H1 (cell line): ENCODE results near the gene WWP2. TPM values are rescaled to one million over a fixed set of nuclear protein-coding genes. Genes with fewer than 3 reads are reported as not detected.
"Not testable (repeated sequence)": the region's sequence is repeated elsewhere in the genome, so short reads cannot be mapped to it uniquely, and the experiment has no call there.

Experiments used
- CTCF ChIA-PET: fragments of 300-600 bp; sonication (Branson Sonifier 250); formaldehyde crosslinking; loops from one replicate; lab custom pipeline; 2021; ENCODE audit not compliant: partially characterized antibody; lab: Charles Lee
- POLR2A ChIA-PET: fragments of 300-600 bp; sonication (Branson Sonifier 250); formaldehyde crosslinking; loops from one replicate; lab custom pipeline; 2021; ENCODE audit warnings: inconsistent platforms; ENCODE audit not compliant: partially characterized antibody; lab: Charles Lee
- DNase-seq, 2 experiments: peaks; one replicate each; pipeline versions ENCODE4 v3.0.0 to v3.0.0-alpha.2; 2010 to 2022; ENCODE audit warnings: low spot score in 2 of 2, low read depth in 1 of 2, mixed read lengths in 1 of 2
- FAIRE-seq: peaks from 2 replicates; lab custom pipeline; 2011; peaks lifted over from hg19 to GRCh38; lab: Jason Lieb, UNC
- H2AFZ ChIP-seq: 2 replicates; pipeline ENCODE4 v1.8.1; 2012; ENCODE audit warnings: low read length, inconsistent platforms
- H2AK5ac ChIP-seq: 2 replicates; pipeline ENCODE4 v1.6.1; 2013; ENCODE audit warnings: low read depth, low read length
- H2BK120ac ChIP-seq: replicated peaks from 2 replicates; pipeline ENCODE3; 2013; ENCODE audit warnings: low read depth, low read length, inconsistent platforms
- H2BK12ac ChIP-seq: 2 replicates; pipeline ENCODE4 v1.6.1; 2013; ENCODE audit warnings: low read depth, low read length
- H2BK15ac ChIP-seq: 2 replicates; pipeline ENCODE4 v1.6.1; 2013; ENCODE audit warnings: low read length
- H2BK20ac ChIP-seq: 2 replicates; pipeline ENCODE4 v1.6.1; 2013; ENCODE audit warnings: low read length
- H2BK5ac ChIP-seq: 2 replicates; pipeline ENCODE4 v1.6.1; 2013; ENCODE audit warnings: low read depth, low read length
- H3K14ac ChIP-seq: 2 replicates; pipeline ENCODE4 v1.6.1; 2013; ENCODE audit warnings: inconsistent platforms; ENCODE audit not compliant: insufficient read length
- H3K18ac ChIP-seq: 2 replicates; pipeline ENCODE4 v1.6.1; 2013; ENCODE audit warnings: low read length; ENCODE audit errors: extremely low read depth
- H3K23ac ChIP-seq: 2 replicates; pipeline ENCODE4 v1.6.1; 2013; ENCODE audit warnings: inconsistent platforms; ENCODE audit not compliant: insufficient read length
- H3K23me2 ChIP-seq: 2 replicates; pipeline ENCODE4 v1.6.1; 2013; ENCODE audit warnings: low read depth, low read length
- H3K27ac ChIP-seq: 2 replicates; pipeline ENCODE4 v1.6.1; 2011; ENCODE audit warnings: low read depth, low read length, inconsistent platforms
- H3K27me3 ChIP-seq, 4 experiments: replicated peaks in 1 of 4; 1 replicate in 1 of 4; 2 replicates in 3 of 4; pipeline versions ENCODE4 v1.6.1 to v1.8.1; 2011 to 2013; ENCODE audit warnings: low read length in 3 of 4, mild to moderate bottlenecking in 3 of 4, inconsistent platforms in 2 of 4, mixed read lengths in 2 of 4, moderate library complexity in 1 of 4; ENCODE audit not compliant: control insufficient read depth in 3 of 4, insufficient read depth in 3 of 4; ENCODE audit errors: extremely low read depth in 1 of 4
- H3K36me3 ChIP-seq, 4 experiments: 2 replicates each; pipeline versions ENCODE4 v1.6.1 to v1.8.1; 2011 to 2013; ENCODE audit warnings: mild to moderate bottlenecking in 4 of 4, low read length in 3 of 4, moderate library complexity in 2 of 4, control low read depth in 1 of 4, inconsistent platforms in 1 of 4; ENCODE audit not compliant: insufficient read depth in 4 of 4, control insufficient read depth in 2 of 4
- H3K4ac ChIP-seq: replicated peaks from 2 replicates; pipeline ENCODE3; 2013; ENCODE audit warnings: low read length, low read depth, mixed read lengths, inconsistent platforms; ENCODE audit not compliant: insufficient read length
- H3K4me1 ChIP-seq, 4 experiments: replicated peaks in 1 of 4; 1 replicate in 1 of 4; 2 replicates in 3 of 4; pipeline versions ENCODE4 v1.6.1 to v1.8.1; 2011 to 2013; ENCODE audit warnings: low read length in 3 of 4, inconsistent platforms in 2 of 4, mixed read lengths in 1 of 4; ENCODE audit not compliant: insufficient read depth in 4 of 4, control insufficient read depth in 3 of 4
- H3K4me2 ChIP-seq, 2 experiments: 2 replicates each; pipeline versions ENCODE4 v1.6.1 to v1.8.1; 2011 to 2013; ENCODE audit warnings: low read depth in 2 of 2, low read length in 2 of 2, control low read depth in 1 of 2, inconsistent platforms in 1 of 2, mild to moderate bottlenecking in 1 of 2; ENCODE audit not compliant: insufficient read depth in 1 of 2
- H3K4me3 ChIP-seq, 4 experiments: fragments of 200-600, 300-600 bp in 1 of 4; sonication (generic), shearing (Covaris generic), sonication (Bioruptor Twin) in 1 of 4; 2 replicates each; pipeline versions ENCODE4 v1.5.1 to v1.8.1; 2011 to 2016; ENCODE audit warnings: low read length in 4 of 4, low read depth in 3 of 4, control low read depth in 2 of 4, inconsistent platforms in 2 of 4, mild to moderate bottlenecking in 2 of 4, mixed read lengths in 1 of 4, moderate library complexity in 1 of 4; ENCODE audit not compliant: insufficient read depth in 2 of 4; ENCODE audit errors: extremely low read depth in 1 of 4
- H3K56ac ChIP-seq: replicated peaks from 2 replicates; pipeline ENCODE3; 2013; ENCODE audit warnings: low read depth, mild to moderate bottlenecking, mixed read lengths, low read length, inconsistent platforms; ENCODE audit not compliant: insufficient read length
- H3K79me1 ChIP-seq: 2 replicates; pipeline ENCODE4 v1.6.1; 2013; ENCODE audit warnings: low read depth, low read length, control low read depth
- H3K79me2 ChIP-seq, 2 experiments: 2 replicates each; pipeline versions ENCODE4 v1.6.1 to v1.8.1; 2012 to 2013; ENCODE audit warnings: low read length in 2 of 2, mild to moderate bottlenecking in 2 of 2, inconsistent platforms in 1 of 2; ENCODE audit not compliant: insufficient read depth in 2 of 2, control insufficient read depth in 1 of 2
- H3K9ac ChIP-seq, 4 experiments: replicated peaks in 1 of 4; 1 replicate in 1 of 4; 2 replicates in 3 of 4; pipeline versions ENCODE4 v1.6.1 to v1.8.1; 2011 to 2013; ENCODE audit warnings: low read depth in 3 of 4, low read length in 3 of 4, control low read depth in 2 of 4, mild to moderate bottlenecking in 2 of 4, moderate library complexity in 2 of 4, inconsistent platforms in 1 of 4; ENCODE audit errors: extremely low read depth in 1 of 4
- H3K9me3 ChIP-seq, 2 experiments: 2 replicates each; pipeline versions ENCODE4 v1.6.1 to v1.8.1; 2012 to 2013; ENCODE audit warnings: mild to moderate bottlenecking in 2 of 2, moderate library complexity in 2 of 2, control low read depth in 1 of 2, inconsistent platforms in 1 of 2, low read depth in 1 of 2, low read length in 1 of 2, mixed read lengths in 1 of 2; ENCODE audit not compliant: insufficient read depth in 2 of 2
- H4K20me1 ChIP-seq, 2 experiments: replicated peaks in 1 of 2; 2 replicates each; pipeline versions ENCODE3 to v1.8.1; 2011 to 2013; ENCODE audit warnings: inconsistent platforms in 2 of 2, low read length in 2 of 2, mild to moderate bottlenecking in 1 of 2; ENCODE audit not compliant: insufficient read depth in 2 of 2, control insufficient read depth in 1 of 2
- H4K5ac ChIP-seq: 2 replicates; pipeline ENCODE4 v1.6.1; 2013; ENCODE audit warnings: low read length, low read depth, mixed read lengths, inconsistent platforms; ENCODE audit not compliant: insufficient read length
- H4K8ac ChIP-seq: 2 replicates; pipeline ENCODE4 v1.8.0; 2013; ENCODE audit warnings: mild to moderate bottlenecking, moderate library complexity, low read length, inconsistent platforms; ENCODE audit not compliant: insufficient read depth; ENCODE audit errors: extremely low read depth
- H4K91ac ChIP-seq: replicated peaks from 2 replicates; pipeline ENCODE3; 2013; ENCODE audit warnings: low read length, mixed read lengths, inconsistent platforms; ENCODE audit not compliant: insufficient read length
- WGBS, 2 experiments: shearing (Covaris generic) in 1 of 2; methylation state at CpG; one replicate each; pipeline versions ENCODE4 v1.1.6 to v1.1.7; 2013 to 2015; ENCODE audit warnings: low lambda C conversion rate in 2 of 2, mixed read lengths in 2 of 2, inconsistent platforms in 1 of 2, low coverage in 1 of 2, missing lambda C conversion rate in 1 of 2; ENCODE audit not compliant: insufficient replicate concordance in 2 of 2, insufficient coverage in 1 of 2, insufficient read length in 1 of 2; ENCODE audit errors: extremely low coverage in 1 of 2, missing lambda C conversion rate in 1 of 2; 5-methylcytosine and 5-hydroxymethylcytosine counted together
- polyA plus RNA-seq, 7 experiments: library from polyadenylated mRNA; depleted of rRNA in 3 of 7; stranded (reverse) in 5 of 7; unstranded in 2 of 7; fragments of >200 nt in 5 of 7; fragments of 200-250 nt in 2 of 7; gene quantifications; 1 replicate in 5 of 7; 2 replicates in 1 of 7; 4 replicates in 1 of 7; pipeline versions ENCODE4 v1.2.1 to v1.2.3, GENCODE V29; 2011 to 2013; ENCODE audit warnings: missing spikeins in 2 of 7, mixed read lengths in 2 of 7
- total RNA-seq: library from RNA; stranded (reverse); fragmentation: NEBNext Ultra II Directional; extraction: Animal tissue kit (Norgen Biotek cat#: 25700); gene quantifications from 2 replicates; pipeline ENCODE4 v1.2.1, GENCODE V29; 2021

The WWP2 gene
- total and polyA plus RNA-seq, 2 of the 8 experiments (the other 6 are each of a cell fraction or from before 2014, with no cell fraction given), result 14.1 to 42.2 TPM

DNA sequence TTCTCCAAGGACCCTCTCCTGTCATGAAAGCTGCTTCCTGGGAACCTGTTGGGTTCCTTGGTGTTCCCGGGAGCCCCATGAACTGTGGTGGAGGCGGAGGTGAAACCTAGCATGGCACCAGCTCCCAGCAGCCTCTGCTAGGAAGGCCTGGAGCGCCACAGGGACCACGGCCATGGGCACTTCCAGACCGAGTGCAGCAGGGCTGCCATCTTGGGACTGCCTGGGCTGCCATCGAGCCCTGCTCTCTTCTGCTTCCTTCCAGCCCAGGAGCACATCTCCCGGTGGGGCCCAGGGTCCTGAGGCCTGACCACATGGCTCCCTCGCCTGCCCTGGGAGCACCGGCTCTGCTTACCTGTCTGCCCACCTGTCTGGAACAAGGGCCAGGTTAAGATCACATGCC is 201.2 kb downstream of the WWP2 start:
- H2BK12ac ChIP-seq, H2BK5ac ChIP-seq, H2BK20ac ChIP-seq, H3K23ac ChIP-seq, H3K23me2 ChIP-seq, H3K9ac ChIP-seq, H3K79me2 ChIP-seq, H3K14ac ChIP-seq, H4K8ac ChIP-seq, H3K4me2 ChIP-seq, H2BK120ac ChIP-seq, CTCF ChIA-PET, H2AFZ ChIP-seq, H2AK5ac ChIP-seq, POLR2A ChIA-PET, DNase-seq, H3K27me3 ChIP-seq, FAIRE-seq, H2BK15ac ChIP-seq, H3K4ac ChIP-seq, H4K91ac ChIP-seq, H4K5ac ChIP-seq, H3K27ac ChIP-seq, H4K20me1 ChIP-seq, H3K36me3 ChIP-seq, H3K4me1 ChIP-seq, H3K9me3 ChIP-seq, H3K79me1 ChIP-seq, H3K4me3 ChIP-seq, H3K18ac ChIP-seq, H3K56ac ChIP-seq: not testable (repeated sequence)
- WGBS, 2 experiments, result no CpG with 5 or more reads among the region's 9 CpGs

DNA sequence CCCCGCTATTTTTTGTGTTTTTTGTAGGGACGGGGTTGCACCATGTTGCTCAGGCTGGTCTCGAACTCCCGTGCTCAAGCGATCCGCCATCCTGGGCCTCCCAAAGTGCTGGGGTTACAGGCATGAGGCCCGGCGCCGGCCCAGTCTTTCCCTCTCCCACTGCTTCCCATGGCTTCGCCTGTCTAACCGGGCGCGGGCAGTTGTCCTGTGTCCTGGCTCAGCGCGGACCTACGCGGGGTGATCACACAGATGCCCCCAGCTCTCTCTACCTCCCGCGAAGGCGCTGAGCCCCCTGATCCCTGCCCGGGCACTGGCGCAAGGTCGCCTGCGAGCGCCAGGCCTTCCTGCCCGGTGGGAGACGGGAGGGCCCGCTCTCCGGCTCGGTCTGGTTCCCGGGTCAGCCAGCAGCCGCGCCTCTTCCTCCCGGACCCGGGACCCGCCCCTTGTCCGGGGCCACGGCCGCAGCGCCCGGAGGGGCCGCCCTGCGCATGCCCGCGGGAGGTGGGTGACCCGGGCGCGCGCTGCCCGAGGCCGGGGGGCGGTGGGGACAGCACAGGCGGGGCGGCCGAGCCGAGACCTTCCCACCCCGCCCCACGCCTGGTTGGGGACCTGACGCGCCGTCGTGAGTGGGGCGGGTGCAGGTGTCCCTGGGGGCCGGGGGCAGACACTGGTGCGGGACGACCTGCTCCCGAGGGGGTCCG is 203.0 kb downstream of the WWP2 start:
- H3K9ac ChIP-seq, result peak overlapping the region in 3 of 4 experiments; percentile 34 to 55 (median 34); a peak in 3 of 7 replicates
- POLR2A ChIA-PET, result interaction anchor here (0.7 kb wide), 1 partner anchor 40 kb away, joined by 3 read pairs; no protein-coding TSS in a partner anchor
- H3K79me1 ChIP-seq, H3K79me2 ChIP-seq, FAIRE-seq, H4K5ac ChIP-seq, H4K91ac ChIP-seq, H3K36me3 ChIP-seq, H3K18ac ChIP-seq, CTCF ChIA-PET, H2AFZ ChIP-seq, H2AK5ac ChIP-seq, H2BK120ac ChIP-seq, H2BK5ac ChIP-seq, H3K23me2 ChIP-seq, H3K27ac ChIP-seq, H3K14ac ChIP-seq, H2BK15ac ChIP-seq, H3K56ac ChIP-seq, H3K27me3 ChIP-seq, H3K23ac ChIP-seq, H4K20me1 ChIP-seq, H3K4ac ChIP-seq, H3K4me1 ChIP-seq, H3K9me3 ChIP-seq, H2BK20ac ChIP-seq, H2BK12ac ChIP-seq: not testable (repeated sequence)
- peak overlapping the region; percentile 68; the same call in 1 of the 2 replicates for H4K8ac ChIP-seq
- peak in 1 of 2 experiments; percentile 75 for DNase-seq
- peak overlapping the region; percentile 45 to 49; a peak in 1 of 4 replicates for H3K4me2 ChIP-seq
- WGBS, 2 experiments, result 72% methylated on average over 8 of the region's 68 CpGs; no CpG with 5 or more reads in 1 of the 2 experiments
- H3K4me3 ChIP-seq, result peak overlapping the region in 2 of 4 experiments; percentile 20 to 52; a peak in 4 of 8 replicates
